GM12872 (cell line): Measurements from ENCODE around the gene IDH3A.
A peak's percentile ranks its signal among the peaks of the same experiment; 100 is the strongest.

Source experiments
- TF ChIP-seq, protein P1 (sequence below): IDR thresholded peaks from 3 replicates; pipeline ENCODE4 v1.5.1; 2011; ENCODE audit warnings: low read depth, mild to moderate bottlenecking, low read length, moderate library complexity; ENCODE audit not compliant: insufficient read depth

IDH3A gene

DNA sequence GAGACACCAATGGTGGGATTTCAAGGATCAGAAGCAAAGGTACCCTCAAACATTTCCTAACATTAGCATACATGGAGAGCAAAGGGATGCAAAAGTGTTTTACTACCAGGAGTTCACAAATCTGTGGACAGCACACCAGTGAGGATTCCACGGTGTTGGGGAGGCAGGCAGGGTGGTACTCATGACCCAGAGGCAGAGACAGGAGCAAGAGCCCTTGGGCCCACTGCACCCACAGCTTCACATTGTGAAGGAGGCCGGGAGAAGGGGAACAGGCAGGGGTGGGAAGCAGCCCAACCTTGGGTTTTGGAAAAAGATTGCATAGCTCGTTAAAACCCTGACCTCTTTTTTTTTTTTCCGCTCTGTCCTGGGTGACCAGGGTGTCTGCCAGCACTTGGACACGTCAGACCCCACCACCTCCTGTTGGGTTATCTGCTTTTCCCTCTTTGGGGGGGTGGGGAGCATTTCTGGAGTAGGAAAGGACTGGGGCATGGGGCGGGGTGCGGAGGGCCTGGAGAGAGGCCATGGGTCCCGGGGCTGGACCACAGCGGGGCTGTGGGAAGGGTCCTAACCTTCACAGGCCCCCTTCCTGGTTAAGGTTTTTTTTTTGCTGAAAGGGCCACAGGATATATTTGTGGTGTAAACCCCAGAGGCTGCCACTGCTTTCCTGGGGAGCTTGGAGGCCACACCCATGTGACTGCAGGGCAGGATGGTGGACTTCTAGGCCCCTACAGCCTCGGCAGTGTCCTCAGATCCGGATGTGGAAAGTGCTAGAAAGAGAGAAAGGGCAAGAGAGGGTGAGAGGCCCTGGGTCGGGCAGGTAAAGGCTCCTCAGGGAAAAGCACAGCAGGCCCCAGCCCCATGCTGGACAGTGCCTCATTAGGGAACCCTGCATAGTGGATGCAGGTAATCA lies 44.3 kb upstream of the IDH3A start:
- TF ChIP-seq, protein P1, sequence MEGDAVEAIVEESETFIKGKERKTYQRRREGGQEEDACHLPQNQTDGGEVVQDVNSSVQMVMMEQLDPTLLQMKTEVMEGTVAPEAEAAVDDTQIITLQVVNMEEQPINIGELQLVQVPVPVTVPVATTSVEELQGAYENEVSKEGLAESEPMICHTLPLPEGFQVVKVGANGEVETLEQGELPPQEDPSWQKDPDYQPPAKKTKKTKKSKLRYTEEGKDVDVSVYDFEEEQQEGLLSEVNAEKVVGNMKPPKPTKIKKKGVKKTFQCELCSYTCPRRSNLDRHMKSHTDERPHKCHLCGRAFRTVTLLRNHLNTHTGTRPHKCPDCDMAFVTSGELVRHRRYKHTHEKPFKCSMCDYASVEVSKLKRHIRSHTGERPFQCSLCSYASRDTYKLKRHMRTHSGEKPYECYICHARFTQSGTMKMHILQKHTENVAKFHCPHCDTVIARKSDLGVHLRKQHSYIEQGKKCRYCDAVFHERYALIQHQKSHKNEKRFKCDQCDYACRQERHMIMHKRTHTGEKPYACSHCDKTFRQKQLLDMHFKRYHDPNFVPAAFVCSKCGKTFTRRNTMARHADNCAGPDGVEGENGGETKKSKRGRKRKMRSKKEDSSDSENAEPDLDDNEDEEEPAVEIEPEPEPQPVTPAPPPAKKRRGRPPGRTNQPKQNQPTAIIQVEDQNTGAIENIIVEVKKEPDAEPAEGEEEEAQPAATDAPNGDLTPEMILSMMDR = no peak

DNA sequence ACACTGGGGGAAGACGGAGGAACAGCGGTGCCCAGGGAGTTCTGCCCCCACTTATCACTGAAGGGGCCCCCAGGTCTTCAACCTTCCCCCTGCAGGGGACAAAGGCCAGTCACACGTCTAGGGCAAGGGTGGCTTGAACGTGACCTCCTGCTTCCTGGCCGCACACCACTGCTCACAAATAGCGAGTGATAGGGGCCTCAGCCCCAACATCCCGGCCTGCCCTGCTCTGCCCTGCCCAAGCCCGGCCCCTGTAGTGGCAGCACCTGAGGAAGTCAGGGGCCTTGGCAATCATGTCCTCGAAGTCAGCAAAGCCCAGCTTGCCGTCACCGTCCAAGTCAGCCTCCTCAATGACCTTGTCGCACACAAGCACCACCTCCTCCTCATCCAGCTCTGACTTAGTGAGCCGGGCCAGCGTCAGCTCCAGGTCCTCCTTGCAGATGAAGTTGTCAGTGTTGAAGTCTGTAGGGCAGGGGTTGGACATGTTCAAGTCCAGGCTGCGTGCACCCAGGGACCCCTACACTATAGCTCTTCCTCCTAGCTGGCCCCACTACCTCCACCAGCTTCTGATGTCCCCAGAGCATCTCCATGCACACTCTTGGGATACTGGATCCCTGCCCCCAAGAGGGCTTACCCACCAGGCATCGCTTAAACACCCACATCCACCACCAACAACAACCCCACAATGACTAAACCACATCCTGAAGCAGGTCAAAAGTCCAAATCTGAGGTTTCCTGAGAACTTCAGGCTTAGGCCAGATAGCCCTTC lies 43.5 kb upstream of the IDH3A start:
- TF ChIP-seq, protein P1 = no peak

DNA sequence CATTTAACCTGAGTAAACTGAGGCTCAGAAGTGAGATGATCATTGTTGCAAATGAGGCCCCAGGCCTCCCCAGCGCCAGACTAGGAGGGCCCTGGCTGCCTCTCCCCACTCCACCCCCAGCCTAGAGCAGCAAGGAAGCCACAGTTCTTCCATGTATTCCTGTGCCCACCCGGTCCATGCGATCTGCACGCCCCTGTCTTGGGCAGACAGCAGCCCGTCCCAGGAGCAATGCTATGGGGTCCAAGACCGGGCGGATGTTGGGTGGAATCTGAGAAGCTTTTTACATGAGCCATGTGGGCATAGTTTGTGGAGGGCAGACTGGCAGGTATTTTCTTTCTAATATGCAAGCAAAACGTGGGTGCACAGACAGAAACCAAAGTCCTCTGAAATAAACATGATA lies 41.7 kb upstream of the IDH3A start:
- TF ChIP-seq, protein P1 = no peak

DNA sequence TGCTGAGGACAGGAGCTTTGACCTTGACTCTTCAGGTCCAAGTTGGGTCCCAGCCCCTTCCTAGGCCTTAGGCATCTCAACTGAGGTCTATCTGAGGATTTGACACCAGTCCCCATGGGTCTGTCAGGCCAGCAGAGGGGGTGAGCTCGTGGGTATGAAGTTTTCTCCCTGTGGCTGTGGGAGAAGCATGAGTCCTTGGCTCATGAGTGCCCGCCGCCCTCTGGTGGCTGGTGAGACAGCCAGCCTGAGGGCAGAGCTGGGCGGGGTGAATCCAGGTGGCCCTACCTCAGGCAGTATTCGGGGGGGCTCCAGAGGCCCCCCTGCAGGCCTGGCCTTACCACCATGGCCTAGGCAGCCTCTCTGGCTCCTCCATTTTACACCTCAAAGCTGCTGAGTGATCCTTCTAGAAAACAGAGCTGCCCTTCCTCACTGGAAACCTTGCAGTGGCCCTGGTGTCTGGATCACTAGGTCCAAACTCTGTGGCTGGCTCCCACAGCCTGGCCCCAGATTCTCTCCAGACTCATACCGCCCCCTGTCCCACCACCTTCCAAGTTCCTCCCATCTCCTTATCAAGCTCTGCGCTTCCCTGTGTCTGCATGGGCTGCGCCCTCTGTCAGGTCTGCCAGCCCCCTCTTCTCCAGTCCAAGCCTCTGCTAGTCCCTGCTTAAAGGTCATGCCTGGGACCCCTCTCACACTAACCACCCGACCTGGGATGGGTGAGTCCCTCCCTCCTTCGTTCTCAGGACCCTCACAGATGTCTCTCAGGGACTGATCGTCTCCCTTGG lies 40.7 kb upstream of the IDH3A start:
- TF ChIP-seq, protein P1 = peak; percentile 96

DNA sequence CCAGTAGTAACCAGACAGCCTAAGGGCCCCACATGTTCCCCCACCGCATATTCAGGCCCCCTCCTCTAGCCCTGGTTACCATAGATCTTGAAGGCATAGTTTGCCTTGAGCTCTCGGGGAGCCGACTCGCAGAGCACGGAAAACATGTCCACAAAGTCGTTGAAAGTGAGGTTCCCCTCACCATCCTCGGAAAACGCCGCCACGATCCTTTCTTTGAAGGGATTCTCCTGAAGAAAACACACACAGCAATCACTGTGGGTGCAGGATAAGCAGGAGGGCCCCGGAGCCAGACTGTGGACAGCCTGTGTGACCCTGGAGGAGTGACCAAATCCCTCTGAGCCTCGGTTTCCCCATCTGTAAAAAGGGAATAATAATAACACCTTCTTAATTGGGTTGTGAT lies 40.0 kb upstream of the IDH3A start:
- TF ChIP-seq, protein P1 = no peak

DNA sequence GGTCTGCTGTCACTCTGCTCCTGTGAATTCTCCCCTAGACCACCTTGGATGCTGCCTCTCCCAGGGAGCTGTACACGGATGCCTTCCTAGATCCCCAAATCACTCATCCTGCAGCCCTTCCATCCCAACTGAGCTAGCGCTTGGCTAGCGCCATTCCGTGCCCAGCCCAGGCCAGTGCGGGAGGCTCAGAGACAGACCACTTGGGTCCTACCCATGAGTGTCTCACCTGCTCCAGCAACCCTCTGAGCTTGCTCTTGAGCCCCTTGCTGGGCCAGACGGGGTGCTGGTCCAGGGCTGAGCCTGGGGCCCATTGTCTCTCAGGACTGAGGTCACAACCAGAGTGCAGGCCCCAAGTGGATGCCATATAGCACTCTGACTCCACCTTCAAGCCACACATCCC lies 39.1 kb upstream of the IDH3A start:
- TF ChIP-seq, protein P1 = no peak
